Peyer's patch (tissue), 4 donors: ENCODE data around the gene LAMA5. TPM values are rescaled to one million over a fixed set of nuclear protein-coding genes. Genes with fewer than 3 reads are reported as not detected.

Experiments used
- DNase-seq, 3 donors: peaks; one replicate each; pipeline ENCODE4 v3.0.0-alpha.2; 2017 to 2019
- H3K27ac ChIP-seq, 4 donors: fragments of 200-600 bp; sonication (generic); one replicate each; pipeline ENCODE4 v1.5.1; 2016 to 2019
- H3K27me3 ChIP-seq, 2 donors: fragments of 200-600 bp; sonication (generic); one replicate each; pipeline ENCODE4 v1.5.1; 2019
- H3K36me3 ChIP-seq, 3 donors: fragments of 200-600 bp; sonication (generic); one replicate each; pipeline ENCODE4 v1.5.1; 2016 to 2019
- H3K4me1 ChIP-seq, 4 donors: fragments of 200-600 bp; sonication (generic); one replicate each; pipeline ENCODE4 v1.5.1; 2016 to 2019
- H3K4me3 ChIP-seq, 4 donors: fragments of 200-600 bp; sonication (generic); 1 replicate in 3 of 4; 2 replicates in 1 of 4; pipeline ENCODE4 v1.5.1; 2016 to 2019; ENCODE audit warnings: mild to moderate bottlenecking in 1 of 4
- H3K9me3 ChIP-seq, 4 donors: fragments of 200-600 bp; sonication (generic); one replicate each; pipeline ENCODE4 v1.5.1; 2016 to 2019; ENCODE audit warnings: mild to moderate bottlenecking in 1 of 4
- POLR2A ChIP-seq, 2 donors: fragments of 450-650 bp; IDR thresholded peaks; one replicate each; pipeline ENCODE4 v1.5.1; 2017; ENCODE audit warnings: antibody characterized with exemption in 2 of 2, mild to moderate bottlenecking in 2 of 2, moderate library complexity in 2 of 2
- total RNA-seq, 4 donors: library from RNA; depleted of rRNA; stranded (reverse); fragments of >200 nt; gene quantifications; one replicate each; pipeline ENCODE4 v1.1.0, GENCODE V29; 2016
- TF ChIP-seq, protein P1 (sequence below), 6 experiments: fragments of 450-650 bp in 4 of 6; fragments of 200-600 bp in 2 of 6; sonication (generic) in 1 of 6; IDR thresholded peaks; one replicate each; pipeline ENCODE4 v1.5.1; 2017 to 2019; ENCODE audit warnings: antibody characterized with exemption in 6 of 6, mild to moderate bottlenecking in 3 of 6, moderate library complexity in 1 of 6

LAMA5 gene
- total RNA-seq, 4 donors from 2014 or later = 31.2 to 328 (median 87.3) TPM

DNA sequence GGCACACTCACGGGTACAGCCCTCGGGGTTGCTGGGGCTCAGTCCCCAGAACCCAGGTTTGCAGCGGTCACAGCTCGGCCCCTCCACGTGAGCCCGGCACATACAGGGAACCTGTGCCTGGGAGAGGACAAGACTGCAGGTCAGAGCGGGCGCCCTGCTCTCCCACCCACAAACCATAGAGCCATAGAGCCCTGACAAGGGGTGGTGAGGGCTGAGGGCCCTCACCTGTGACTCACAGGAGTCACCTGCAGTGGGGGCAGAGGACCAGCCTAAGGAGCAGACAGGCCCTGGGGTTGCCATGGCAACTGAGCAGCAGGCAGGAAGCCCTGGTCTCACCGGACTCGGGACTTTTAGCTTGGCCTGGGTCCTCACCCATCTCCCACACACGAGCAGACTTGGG is 30.8 kb downstream of the LAMA5 start:
- no peaks in the 10 kb centered on the region for H3K9me3 ChIP-seq
- peaks cover 0 to 31% (median 0%) of the 10 kb centered on the region in 3 donors for H3K36me3 ChIP-seq
- peak overlapping the region in 2 of 4 donors; percentile 60 to 85 for H3K27ac ChIP-seq
- H3K27me3 ChIP-seq = no peaks in the 10 kb centered on the region
- peaks cover 0 to 13% (median 2%) of the 10 kb centered on the region in 4 donors for H3K4me1 ChIP-seq
- H3K4me3 ChIP-seq = no peak overlapping the region
- peak in 1 of 3 donors; percentile 49 for DNase-seq
- TF ChIP-seq POLR2A (IDR thresholded peaks at IDR 0.05) = no peak
- TF ChIP-seq, protein P1, sequence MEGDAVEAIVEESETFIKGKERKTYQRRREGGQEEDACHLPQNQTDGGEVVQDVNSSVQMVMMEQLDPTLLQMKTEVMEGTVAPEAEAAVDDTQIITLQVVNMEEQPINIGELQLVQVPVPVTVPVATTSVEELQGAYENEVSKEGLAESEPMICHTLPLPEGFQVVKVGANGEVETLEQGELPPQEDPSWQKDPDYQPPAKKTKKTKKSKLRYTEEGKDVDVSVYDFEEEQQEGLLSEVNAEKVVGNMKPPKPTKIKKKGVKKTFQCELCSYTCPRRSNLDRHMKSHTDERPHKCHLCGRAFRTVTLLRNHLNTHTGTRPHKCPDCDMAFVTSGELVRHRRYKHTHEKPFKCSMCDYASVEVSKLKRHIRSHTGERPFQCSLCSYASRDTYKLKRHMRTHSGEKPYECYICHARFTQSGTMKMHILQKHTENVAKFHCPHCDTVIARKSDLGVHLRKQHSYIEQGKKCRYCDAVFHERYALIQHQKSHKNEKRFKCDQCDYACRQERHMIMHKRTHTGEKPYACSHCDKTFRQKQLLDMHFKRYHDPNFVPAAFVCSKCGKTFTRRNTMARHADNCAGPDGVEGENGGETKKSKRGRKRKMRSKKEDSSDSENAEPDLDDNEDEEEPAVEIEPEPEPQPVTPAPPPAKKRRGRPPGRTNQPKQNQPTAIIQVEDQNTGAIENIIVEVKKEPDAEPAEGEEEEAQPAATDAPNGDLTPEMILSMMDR (IDR thresholded peaks at IDR 0.05) = no peak

DNA sequence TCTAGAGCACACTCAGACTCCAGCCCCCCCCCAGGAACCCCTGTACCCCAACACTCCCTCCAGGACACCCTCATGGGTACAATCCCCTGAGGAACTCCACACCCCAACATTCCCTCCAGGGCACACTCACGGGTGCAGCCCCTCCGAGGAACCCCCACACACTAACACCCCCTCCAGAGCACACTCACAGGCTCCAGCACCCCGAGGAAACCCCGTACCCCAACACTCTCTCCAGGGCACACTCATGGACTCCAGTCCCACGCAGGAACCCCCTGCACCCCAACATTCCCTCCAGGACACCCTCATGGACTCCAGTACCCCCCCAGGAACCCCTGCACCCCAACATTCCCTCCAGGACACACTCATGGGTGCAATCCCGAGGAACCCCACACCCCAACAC is 31.6 kb downstream of the LAMA5 start:
- DNase-seq = no peak
- TF ChIP-seq, protein P1 (IDR thresholded peaks at IDR 0.05) = no peak
- no peak for TF ChIP-seq POLR2A (IDR thresholded peaks at IDR 0.05)
- peaks cover 0 to 31% (median 0%) of the 10 kb centered on the region in 3 donors for H3K36me3 ChIP-seq
- H3K4me3 ChIP-seq = no peak overlapping the region
- H3K4me1 ChIP-seq = peaks cover 0 to 13% (median 2%) of the 10 kb centered on the region in 4 donors
- H3K27me3 ChIP-seq = no peaks in the 10 kb centered on the region
- no peak overlapping the region for H3K27ac ChIP-seq
- H3K9me3 ChIP-seq = no peaks in the 10 kb centered on the region

DNA sequence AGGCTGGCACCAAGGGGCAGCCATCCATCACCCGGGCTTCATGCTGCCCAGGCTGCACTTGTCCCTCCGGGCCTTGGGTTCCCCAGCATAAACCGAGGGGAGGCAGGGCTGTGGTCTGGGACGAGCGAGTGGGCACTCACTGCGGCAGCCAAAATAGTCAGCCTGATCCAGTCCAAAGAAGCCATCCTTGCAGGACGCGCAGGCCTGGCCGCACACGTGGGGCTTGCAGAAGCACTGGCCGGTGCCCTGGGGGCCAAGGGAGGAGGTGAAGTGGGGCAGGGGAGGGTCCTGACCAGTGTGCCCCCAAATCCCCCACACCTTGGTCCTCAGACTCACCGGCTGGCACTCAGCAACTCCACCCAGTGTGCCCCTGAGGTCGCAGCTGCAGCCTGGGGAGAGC is 32.2 kb downstream of the LAMA5 start:
- Histone ChIP-seq H3K4me3 (no peak overlapping the region), H3K27ac (no peak overlapping the region), H3K4me1 (peaks cover 0 to 13% (median 2%) of the 10 kb centered on the region in 4 donors), H3K36me3 (peaks cover 0 to 33% (median 0%) of the 10 kb centered on the region in 3 donors), H3K9me3 (no peaks in the 10 kb centered on the region), H3K27me3 (no peaks in the 10 kb centered on the region)
- TF ChIP-seq POLR2A (IDR thresholded peaks at IDR 0.05) = no peak
- TF ChIP-seq, protein P1 (IDR thresholded peaks at IDR 0.05) = no peak
- DNase-seq = no peak

DNA sequence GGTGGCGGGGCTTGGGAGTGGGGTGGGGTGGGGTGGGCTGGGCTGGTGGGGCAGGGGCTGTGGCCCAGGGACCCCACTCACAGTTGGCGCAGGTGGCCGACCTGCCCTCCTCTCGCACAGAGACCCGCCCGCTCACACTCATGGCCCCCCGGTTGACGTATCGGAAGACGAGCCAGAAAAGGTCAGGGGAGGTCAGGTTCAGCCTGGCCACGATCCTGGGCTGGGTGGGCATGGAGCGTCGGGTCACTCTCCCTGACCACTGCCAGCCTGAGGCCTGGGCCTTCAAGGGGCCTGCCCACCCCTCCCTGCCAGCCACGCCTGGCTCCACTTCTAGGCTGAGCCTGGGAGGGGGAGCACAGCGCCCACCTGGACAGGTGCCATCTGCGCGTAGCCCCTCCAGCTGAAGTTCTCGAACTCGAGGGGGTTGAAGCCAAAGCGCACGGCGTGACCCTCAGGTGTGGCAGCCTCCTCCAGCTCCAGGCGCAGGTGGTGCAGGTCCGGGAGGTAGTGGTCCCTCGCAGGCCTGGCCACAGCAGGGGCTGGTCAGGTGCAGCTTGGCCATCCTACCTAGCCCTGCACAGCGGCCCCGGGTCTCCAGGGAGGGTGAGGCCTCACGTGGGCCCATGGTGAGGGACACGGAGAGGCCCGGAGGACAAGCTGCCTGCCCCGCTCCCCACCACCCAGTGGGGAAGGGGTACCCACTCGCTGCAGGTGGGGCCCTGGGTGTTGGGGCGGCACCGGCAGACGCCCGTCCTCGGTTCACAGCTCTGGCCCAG is 33.1 kb downstream of the LAMA5 start:
- Histone ChIP-seq H3K27me3 (no peaks in the 10 kb centered on the region), H3K4me3 (no peak overlapping the region), H3K36me3 (peaks cover 0 to 41% (median 0%) of the 10 kb centered on the region in 3 donors), H3K9me3 (no peaks in the 10 kb centered on the region), H3K27ac (no peak overlapping the region), H3K4me1 (peaks cover 0 to 13% (median 2%) of the 10 kb centered on the region in 4 donors)
- TF ChIP-seq, protein P1 (IDR thresholded peaks at IDR 0.05) = no peak
- no peak for TF ChIP-seq POLR2A (IDR thresholded peaks at IDR 0.05)
- no peak for DNase-seq

DNA sequence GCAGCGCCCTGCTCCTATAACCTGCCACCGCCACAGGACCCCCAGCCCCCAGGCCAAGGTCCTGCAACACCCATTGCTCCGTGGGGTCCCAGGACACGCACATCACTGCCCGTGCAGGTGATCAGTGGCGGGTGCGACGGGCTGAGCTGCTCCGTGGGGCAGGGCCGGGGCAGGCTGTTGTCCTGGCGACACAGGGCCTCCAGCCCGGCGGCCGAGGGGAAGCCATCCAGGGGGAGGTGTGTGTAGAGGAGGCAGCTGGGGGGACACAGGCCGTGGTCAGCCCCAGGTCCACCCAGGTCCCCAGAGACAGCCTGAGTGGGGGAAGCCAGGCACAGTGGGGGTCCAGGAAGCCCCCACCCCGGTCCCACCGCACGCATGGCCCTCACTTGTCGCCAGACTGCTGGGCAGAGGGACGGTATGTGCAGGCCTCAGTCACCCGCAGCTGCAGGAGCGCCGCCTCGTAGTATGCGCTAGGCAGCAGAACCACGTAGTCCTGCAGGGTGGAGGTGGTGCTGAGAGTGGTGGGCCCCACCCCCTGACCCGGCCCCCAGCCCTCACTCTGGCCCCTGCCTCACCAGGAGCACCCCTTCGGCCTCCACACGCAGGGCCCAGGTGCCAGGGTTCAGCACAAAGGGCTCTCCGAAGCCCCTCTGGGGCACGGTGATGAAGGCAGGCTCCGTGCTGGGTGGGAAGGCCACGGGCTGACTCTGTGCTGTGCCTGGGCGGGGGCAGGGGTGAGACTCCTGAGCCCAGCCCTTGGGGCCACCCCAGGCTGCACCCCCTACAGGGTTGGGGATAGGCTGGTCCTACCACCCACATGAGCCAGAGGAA is 33.9 kb downstream of the LAMA5 start:
- H3K27me3 ChIP-seq = no peaks in the 10 kb centered on the region
- no peak overlapping the region for H3K27ac ChIP-seq
- peaks cover 0 to 46% (median 0%) of the 10 kb centered on the region in 3 donors for H3K36me3 ChIP-seq
- no peak for DNase-seq
- H3K9me3 ChIP-seq = no peaks in the 10 kb centered on the region
- no peak overlapping the region for H3K4me3 ChIP-seq
- no peak for TF ChIP-seq POLR2A (IDR thresholded peaks at IDR 0.05)
- TF ChIP-seq, protein P1 (IDR thresholded peaks at IDR 0.05) = no peak
- H3K4me1 ChIP-seq = peaks cover 0 to 11% (median 2%) of the 10 kb centered on the region in 4 donors
